NCI-H2227 treated with DMSO at 0.1 percent for 48 hours (cell line): ENCODE results near the gene FAM209A.
"Not testable (repeated sequence)": the region's sequence is repeated elsewhere in the genome, so short reads cannot be mapped to it uniquely, and the experiment has no call there.

ENCODE experiments used
- DNase-seq: peaks from one replicate; lab custom pipeline; 2025; lab: John Stamatoyannopoulos, UW

The FAM209A gene, protein sequence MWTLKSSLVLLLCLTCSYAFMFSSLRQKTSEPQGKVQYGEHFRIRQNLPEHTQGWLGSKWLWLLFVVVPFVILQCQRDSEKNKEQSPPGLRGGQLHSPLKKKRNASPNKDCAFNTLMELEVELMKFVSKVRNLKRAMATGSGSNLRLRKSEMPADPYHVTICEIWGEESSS

DNA sequence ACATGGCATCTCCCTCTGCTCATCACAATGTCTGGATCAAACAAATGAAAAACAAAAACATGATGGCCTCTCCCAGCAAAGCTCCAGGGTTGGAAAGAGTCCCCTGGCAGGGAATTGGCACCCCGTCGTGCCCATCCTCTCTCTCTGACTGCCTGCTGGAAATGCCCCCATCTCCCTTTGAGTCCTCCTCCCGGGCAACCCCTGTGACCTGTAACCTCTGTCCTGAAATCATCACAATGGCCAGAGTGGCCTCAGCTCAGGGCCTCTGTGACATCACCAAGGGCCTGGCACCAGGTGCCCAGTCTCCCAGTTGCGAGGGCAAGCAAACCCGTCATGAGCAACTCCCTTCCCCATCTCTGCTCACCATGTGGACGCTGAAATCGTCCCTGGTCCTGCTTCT, at the start of gene FAM209A:
Gene FAM209A, plus strand, starts transcription at position 301 of the 400 bp plus-strand sequence. Its CDS starts 65 bp downstream, at position 366.
- DNase-seq: not testable (repeated sequence)

DNA sequence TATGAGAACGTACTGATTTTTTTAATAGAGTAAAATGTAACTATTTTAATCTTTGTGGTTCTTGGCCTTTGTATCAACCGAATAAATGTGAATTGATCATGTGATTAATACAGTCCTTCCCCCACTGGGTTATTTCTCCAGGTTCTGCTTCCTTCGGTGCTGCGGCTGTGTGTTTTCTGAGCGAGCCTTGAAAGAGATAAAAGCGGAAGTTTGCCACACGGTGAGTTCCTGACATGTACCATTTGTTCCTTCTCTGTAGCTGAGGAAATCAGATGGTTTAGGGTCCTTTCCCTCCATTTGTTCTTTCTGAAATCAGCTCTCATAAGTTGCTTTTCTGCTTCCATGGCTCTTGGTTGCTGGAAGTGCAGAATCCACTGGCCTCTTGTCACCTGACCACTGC, 40.6 kb upstream of the FAM209A start:
- no peak for DNase-seq

DNA sequence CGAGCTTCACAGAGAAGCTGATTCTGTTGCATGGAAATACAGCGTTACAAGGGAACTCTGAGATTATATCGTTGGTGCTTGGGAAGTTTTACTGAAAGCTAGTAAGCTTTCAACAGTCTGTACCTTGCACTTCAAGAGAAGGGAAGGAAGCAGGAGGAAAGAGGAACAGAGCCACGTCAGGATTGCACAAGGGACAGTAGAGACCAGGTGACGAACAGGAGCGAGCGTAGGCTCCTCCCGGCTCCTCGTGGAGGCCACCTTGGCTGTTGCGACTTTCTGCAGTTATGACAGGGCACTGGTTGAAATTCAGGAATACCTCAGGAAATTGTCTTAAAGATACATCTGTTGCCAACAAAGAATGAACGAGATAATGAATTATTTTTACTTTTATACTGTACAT, 37.3 kb upstream of the FAM209A start:
- DNase-seq: no peak

DNA sequence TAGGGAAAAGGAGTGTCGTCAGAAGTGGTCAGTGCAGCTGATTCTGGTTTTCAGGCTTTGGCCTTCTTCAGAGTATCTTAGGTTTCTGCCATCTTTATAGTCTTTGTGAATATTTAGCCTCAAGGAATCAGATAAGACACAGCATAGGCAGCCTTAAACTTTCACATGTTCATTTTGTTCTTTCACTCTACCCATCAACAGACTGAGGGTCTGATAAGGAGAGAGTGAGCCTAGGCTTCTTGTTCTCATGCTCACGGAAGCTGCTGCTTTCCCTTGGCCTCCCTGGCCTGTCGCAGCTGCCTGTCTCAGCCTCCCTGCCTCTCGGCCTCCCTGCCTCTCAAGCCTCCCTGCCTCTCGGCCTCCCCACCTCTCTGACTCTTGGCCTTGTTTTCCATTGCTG, 36.0 kb upstream of the FAM209A start:
- no peak for DNase-seq

DNA sequence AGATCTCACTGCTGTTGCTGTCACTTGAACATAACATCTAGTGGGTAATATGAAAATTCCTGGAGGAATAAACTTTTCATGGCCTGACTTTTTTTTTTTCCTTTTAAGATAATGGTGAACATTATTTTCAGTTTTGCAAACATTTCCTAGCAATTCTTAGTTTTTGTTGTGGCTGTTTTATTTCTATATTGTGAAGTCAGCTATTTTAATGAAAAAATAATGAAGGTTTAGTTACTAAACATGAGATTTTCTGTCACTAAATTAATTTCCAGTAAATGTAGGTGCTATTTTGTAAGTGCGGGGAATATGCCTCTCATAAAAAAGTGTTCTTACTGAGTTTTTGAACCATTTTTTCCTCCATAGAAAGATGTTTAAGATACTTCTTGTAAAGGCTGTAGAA, 23.4 kb upstream of the FAM209A start:
- DNase-seq: no peak

DNA sequence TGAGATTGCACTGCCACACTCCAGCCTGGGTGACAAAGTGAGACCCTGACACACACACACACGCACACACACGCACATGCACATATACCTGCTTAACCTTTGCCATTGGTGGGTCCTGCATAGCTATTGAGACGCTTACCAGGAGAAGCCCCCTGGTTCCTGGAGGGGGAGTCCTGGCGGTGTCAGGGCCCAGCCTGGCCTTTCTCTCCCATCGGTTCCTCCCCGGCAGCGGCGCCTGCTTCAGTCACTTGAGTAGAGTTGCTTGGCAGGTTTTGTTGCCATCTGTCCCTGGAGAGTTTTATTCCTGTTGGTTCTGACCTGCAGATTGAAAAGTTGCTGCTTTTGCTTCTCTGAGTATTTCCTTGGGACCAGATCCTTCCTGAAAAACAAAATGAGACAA, 20.6 kb upstream of the FAM209A start:
- DNase-seq: no peak

DNA sequence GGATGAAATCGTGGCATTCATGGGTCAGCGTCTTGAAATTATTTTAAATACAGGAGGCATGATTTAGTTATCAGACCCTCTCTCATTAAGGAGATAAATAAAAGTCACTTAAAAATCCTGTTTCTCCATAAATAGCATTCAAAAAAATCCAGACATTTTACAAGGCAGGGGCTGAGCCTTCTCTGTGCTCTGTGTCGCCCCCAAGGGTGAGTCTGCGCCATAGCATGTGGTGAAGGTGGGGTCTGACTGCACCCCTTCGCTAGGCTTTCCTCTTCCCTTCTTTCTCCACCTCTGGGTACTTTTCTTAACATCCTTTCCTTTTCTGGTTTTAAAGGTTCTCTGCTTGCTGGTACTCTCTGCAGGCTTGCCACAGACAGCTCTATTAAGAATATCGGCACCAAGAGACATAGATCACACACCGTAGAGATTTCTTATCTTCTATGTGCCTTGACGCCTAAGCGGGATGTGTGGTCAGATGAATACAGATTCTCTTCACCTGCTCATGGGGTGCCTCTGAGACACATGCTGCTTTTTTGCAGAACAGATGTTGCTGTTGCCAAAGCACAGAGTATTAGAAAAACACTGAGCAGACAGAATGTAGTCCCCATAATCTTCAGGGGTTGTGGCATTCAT, 20.1 kb upstream of the FAM209A start:
- no peak for DNase-seq

DNA sequence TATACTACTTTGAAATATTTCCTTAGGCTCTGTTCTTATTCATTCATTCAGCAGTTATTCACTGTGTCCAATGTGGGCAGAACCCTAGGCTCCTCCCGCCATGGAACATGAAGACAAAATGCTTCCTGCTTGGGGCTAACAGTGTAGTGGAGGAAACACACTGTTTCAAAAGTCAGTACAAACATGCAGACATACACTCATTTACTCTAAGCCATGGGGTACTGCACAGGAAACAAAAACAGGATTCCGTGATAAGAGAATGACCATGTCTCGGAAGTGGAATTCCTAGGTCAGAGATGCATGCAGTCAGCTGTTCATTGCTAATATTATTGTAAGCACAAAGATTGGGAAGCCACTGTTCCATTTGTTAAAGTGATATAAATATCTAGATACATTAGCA, 18.4 kb upstream of the FAM209A start:
- DNase-seq: no peak

DNA sequence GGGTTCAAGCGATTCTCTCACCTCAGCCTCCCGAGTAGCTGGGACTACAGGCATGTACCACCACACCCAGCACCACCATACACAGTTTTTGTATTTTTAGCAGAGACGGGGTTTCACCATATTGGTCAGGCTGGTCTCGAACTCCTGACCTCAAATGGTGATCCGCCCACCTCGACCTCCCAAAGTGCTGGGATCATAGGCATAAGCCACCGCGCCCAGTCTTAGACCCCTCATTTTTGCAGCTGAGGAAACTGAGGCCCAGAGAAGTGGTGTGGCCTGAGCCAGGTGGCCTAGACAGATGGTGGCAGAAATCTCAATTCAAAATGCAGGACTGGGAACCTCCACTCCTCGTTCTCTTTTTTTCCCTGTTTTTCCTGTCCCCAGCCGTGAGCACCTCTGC, 12.6 kb upstream of the FAM209A start:
- no peak for DNase-seq

DNA sequence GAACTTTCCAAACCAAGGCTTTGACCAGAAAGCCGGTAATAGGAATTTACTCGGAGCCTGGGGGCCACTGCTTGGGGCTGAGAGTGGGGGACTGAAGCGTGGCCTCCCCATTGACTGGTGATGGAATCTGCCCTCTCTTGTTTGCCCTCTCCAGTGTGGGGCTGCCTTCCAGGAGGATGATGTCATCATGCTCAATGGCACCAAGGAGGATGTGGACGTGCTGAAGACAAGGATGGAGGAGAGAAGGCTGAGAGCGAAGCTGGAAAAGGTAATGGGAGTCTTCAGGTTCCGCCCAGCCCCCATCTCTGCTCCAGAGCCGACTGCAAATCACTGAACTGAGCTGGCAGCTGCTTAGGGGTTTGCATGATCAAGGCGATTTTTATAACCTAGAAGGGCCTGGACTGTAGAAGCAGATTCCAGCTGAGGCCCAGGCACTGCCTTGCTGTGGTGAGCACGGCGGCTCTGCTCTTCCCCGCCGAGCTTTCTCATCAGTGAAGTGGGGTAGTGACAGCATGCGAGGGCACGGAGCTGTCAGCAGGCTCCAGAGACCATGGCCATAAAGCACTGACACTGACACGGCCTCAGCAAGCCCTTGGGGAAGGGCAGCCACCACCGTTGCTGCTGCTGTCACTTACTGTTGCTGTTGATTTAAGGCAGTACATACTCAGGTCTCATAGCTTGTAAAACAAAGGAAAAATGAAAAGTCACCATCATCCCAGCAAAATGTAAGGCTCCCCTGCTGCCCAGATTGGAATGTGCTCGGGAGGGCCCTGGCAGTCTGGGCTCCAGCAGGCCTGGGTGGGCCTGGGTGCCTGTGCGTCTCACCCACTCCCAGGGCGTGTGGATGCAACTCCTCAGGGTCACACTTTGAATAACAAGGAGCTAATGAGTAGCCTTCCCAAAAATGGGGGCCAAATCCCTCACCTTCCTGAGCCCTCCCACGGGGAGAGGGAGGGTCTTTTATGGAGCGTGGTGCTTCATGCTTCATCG, 11.1 kb upstream of the FAM209A start:
- DNase-seq: no peak

DNA sequence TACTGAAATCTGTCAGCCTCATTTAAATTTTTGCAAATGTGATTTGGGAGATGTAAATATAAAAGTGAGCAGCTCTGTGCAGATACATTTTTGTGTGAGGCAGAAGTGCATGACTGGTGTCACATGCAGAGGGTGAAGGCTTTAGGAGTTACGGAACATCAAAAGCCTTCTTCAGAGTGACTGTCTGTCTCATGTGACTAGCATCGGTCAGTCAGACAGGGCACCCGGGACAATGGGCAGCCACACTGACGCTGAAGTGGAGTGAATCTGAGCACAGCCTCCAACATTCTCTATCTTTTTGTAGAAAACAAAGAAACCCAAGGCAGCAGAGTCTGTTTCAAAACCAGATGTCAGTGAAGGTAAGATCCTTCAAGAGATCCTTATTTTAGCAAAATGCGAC, 7.9 kb upstream of the FAM209A start:
- DNase-seq: no peak

DNA sequence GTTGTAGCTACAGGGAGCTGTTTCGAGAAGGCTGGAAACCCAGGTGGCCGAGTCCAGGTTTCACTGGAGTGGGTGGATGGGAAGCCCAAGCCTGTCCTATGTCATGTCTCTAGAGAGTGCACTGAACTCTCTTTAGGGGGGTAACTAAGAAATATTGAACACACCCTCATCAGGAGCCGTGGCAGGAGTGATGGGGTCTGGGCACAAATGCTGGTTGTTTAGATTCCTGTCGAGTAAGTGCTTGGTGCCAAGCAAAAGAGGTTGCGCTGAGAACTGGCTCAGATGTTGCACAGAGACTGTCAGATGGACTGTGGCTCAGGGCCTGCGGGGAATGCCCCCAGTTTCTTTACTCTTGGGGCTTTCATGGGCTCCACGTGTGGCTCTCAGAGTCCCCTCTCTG, 7.3 kb upstream of the FAM209A start:
- no peak for DNase-seq

DNA sequence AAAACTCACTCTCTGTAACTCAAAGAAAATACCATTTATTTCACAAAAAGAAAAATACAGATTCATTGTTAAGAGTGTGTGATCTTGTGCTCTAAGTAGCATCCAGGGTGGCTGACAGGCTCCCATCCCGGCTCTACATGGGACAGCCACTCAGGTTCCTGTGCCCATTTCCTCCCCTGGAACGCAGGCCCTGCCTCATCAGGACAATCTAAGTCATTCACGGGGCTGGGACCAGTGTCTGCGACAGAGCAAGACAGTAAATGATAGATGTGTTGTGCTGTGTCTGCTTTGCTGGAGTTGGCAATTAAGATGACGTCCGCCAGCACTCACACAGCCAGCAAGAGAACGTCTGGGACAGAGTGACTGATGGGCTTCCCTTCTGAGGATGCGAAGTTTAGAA, 6.9 kb upstream of the FAM209A start:
- DNase-seq: no peak

DNA sequence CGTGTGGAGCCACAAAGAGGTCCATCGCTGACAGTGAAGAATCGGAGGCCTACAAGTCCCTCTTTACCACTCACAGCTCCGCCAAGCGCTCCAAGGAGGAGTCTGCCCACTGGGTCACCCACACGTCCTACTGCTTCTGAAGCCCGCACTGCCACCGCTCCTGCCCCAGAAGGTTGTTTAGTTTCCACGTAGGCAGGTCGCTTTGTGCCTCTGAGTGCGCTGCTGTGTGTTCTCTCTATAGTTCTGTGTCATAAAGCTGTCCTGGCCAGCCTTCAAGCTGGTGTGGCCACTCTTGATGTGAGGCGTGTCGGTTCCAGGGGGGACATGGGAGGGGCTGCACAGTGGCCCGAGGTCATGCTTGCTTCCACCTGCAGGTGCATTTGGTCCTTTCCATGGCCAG, 6.4 kb upstream of the FAM209A start:
- DNase-seq: no peak

DNA sequence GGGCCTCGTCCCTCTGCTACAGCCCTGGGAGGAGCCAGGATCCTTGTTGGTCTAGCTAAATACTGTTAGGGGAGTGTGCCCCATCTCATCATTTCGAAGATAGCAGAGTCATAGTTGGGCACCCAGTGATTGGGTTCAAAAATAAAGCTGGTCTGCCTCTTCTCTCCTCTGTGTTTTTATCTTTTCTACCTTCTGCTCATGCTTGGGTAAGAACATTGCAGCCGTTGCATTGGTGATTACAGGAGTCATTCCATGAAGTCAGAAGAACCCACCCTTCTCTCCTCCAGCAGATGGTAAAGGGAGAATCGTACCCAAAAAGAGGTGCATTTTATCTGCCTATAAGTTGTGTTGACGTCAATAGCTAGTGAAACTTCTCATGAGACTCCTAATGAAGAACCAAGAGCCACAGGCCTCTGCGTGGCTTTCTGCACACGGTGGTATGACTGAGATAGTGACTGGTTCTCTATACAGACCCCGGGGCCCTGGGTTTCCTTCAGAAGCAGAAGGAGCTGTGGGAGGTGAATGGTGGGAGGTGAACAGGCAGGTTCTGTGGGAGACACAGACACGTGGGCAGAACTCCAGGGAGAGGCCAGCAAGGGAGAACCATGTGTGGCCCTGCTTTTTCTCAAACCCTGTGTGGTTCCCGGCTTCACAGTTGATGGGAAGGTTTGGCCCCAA, 5.7 kb upstream of the FAM209A start:
- DNase-seq: no peak

DNA sequence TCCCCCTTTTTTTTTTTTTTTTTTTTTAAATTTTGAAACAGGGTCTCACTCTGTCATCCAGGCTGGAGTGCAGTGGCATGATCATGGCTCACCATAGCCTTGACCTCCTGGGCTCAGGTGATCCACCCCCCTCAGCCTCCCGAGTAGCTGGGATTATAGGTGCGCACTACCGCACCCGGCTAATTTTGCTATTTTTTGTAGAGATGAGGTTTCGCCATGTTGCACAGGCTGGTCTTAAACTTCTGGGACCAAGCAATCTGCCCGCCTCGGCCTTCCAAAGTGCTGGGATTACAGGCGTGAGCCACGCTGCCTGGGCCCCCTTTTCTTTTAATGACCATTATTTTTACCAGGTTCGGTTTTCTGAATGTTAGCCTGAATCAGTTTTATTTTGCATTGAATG, 5.0 kb upstream of the FAM209A start:
- no peak for DNase-seq

DNA sequence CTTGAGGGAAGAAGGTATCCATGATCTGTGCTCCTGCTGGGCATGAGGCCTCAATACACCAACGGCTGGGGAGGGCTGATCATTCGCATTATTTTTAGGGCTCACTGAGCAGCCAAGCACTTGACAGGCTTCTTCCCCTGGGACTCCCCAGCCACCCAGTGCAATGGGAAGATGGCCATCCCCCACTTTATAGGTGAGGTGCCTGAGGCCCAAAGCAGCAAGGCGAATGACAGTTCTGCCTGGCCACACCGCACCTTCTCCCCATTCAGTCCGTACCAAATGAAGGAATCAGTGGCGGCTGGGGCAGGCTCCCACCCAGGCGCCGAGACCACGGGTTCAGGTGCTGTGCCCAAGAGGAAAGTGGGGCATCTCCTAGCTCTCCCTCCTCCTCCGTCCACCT, 4.4 kb upstream of the FAM209A start:
- no peak for DNase-seq

DNA sequence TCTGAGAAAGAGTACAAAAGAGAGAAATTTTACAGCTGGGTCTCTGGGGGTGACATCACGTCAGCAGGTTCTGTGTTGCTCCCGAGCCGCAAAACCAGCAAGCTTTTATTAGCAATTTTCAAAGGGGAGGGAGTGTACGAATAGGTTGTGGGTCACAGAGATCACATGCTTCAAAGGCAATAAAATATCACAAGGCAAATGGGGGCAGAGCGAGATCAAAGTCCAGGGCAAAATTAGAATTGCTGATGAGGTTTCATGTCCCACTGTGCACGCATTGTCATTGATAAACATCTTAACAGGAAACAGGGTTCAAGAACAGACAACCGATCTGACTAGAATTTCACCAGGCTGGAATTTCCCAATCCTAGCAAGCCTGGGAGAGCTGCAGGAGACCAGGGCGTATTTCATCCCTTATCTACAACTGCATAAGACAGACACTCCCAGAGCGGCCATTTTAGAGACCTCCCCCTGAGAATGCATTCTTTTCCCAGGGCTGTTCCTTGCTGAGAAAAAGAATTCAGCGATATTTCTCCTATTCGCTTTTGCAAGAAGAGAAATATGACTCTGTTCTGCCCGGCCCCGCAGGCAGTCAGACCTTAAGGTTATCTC, 3.7 kb upstream of the FAM209A start:
- not testable (repeated sequence) for DNase-seq

DNA sequence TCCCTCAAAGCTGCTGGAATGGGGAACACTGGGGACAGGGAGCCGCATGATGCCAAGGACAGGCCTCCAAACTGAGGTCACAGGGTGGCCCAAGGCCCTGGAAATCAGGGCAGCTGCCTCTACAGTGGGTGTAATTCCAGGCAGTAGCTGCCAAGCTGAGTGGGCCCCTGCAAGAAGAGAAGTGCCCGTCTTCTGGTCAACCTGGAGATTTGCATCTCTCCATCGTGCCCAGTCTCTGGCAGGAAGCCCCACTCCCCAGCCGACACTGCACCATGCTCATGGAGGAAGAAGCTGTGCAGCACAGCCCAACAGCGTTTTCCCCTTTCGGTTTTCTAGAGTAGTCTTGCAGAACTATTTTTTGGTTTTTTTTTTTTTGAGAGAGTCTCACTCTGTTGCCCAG, 2.2 kb upstream of the FAM209A start:
- no peak for DNase-seq

DNA sequence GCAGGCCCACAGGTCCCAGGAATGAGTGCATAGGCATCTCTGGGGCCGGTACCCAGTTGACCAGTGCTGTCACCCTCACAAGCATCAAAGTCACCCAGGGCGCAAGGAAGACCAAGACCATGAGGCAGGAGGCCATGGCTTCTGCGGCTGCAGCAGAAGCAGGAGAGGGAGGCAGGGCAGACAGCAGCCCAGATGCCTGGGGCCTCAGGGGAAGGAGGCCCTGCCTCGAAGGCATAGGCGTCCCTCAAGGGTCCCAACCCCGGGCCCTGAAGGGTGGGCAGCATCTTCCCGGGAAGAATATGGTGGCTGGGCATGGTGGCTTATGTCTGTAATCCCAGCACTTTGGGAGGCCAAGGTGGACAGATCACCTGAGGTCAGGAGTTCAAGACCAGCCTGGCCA, 3.0 kb downstream of the FAM209A start:
- no peak for DNase-seq

DNA sequence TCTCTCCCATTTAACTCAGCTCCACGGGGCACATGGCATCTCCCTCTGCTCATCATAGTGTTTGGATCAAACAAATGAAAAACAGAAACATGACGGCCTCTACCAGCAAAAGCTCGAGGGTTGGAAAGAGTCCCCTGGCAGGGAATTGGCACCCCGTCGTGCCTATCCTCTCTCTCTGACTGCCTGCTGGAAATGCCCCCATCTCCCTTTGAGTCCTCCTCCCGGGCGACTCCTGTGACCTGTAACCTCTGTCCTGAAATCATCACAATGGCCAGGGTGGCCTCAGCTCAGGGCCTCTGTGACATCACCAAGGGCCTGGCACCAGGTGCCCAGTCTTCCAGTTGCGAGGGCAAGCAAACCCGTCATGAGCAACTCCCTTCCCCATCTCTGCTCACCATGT, 8.4 kb downstream of the FAM209A start, which contains the start of gene FAM209B:
Gene FAM209B, plus strand, starts transcription at position 301 of the 400 bp plus-strand sequence. Its CDS starts 96 bp downstream, at position 397.
- not testable (repeated sequence) for DNase-seq

DNA sequence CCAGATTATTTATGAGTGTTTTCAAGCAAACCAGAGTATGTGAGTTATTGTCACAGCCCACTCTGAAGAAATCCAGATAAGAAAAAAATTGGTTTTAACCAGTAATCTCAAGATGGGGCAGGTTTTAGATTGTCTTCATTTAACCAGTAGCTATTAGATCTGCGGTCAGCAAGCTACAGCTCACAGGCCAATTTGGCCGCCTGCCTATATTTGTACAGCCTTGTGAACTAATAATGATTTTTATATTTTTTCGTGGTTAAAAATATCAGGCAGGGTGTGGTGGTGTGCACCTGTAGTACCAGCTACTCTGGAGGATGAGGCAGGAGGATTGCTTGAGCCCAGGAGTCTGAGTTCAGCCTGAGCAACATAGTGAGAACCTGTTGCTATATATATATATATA, 13.5 kb downstream of the FAM209A start:
- no peak for DNase-seq
